GM23338 (cell line): ENCODE results near the gene NPDC1. TPM values are rescaled to one million over a fixed set of nuclear protein-coding genes. Genes with fewer than 3 reads are reported as not detected.

Source experiments
- ATAC-seq: fragments of 200-7000 bp; cut with Tn5 transposase; 3 replicates; pipeline ENCODE4 v1.9.1; 2020
- DNase-seq: peaks from one replicate; pipeline ENCODE4 v3.0.0-alpha.2; 2015; ENCODE audit warnings: low spot score
- H2AFZ ChIP-seq: fragments of 200-600 bp; sonication (generic); 2 replicates; pipeline ENCODE4 v1.8.0; 2016; ENCODE audit warnings: antibody characterized with exemption, mild to moderate bottlenecking, moderate library complexity
- H3F3A ChIP-seq: fragments of 200-600 bp; sonication (generic); replicated peaks from 2 replicates; pipeline ENCODE4 v1.8.0; 2017; ENCODE audit warnings: antibody characterized with exemption, mixed run types, low read depth
- H3K27ac ChIP-seq: fragments of 200-600 bp; sonication (generic); 2 replicates; pipeline ENCODE4 v1.6.1; 2016; ENCODE audit warnings: low read depth
- H3K27me3 ChIP-seq: fragments of 200-600 bp; sonication (generic); 2 replicates; pipeline ENCODE4 v1.8.0; 2016; ENCODE audit warnings: mild to moderate bottlenecking, mixed run types, moderate library complexity; ENCODE audit not compliant: insufficient read depth
- H3K36me3 ChIP-seq: fragments of 200-600 bp; sonication (generic); 2 replicates; pipeline ENCODE4 v1.8.0; 2016; ENCODE audit warnings: mild to moderate bottlenecking; ENCODE audit not compliant: insufficient read depth
- H3K4me1 ChIP-seq: fragments of 200-600 bp; sonication (generic); 2 replicates; pipeline ENCODE4 v1.8.0; 2016; ENCODE audit warnings: mild to moderate bottlenecking, moderate library complexity; ENCODE audit not compliant: insufficient read depth
- H3K4me2 ChIP-seq: fragments of 200-600 bp; sonication (generic); 2 replicates; pipeline ENCODE4 v1.7.1; 2017; ENCODE audit warnings: mixed run types
- H3K4me3 ChIP-seq: fragments of 200-600 bp; sonication (generic); 2 replicates; pipeline ENCODE4 v1.6.1; 2016; ENCODE audit warnings: mixed run types
- H3K79me2 ChIP-seq: fragments of 200-600 bp; sonication (generic); replicated peaks from 2 replicates; pipeline ENCODE4 v1.8.0; 2017; ENCODE audit warnings: mild to moderate bottlenecking; ENCODE audit not compliant: insufficient read depth
- H3K9me2 ChIP-seq: fragments of 200-600 bp; sonication (generic); 2 replicates; pipeline ENCODE4 v1.8.0; 2017; ENCODE audit not compliant: insufficient read depth
- H4K20me1 ChIP-seq: fragments of 200-600 bp; sonication (generic); replicated peaks from 2 replicates; pipeline ENCODE4 v1.8.0; 2017; ENCODE audit warnings: mild to moderate bottlenecking; ENCODE audit not compliant: insufficient read depth
- H3K27ac Mint-ChIP-seq: 2 replicates; pipeline ENCODE4 v1.8.0; 2020; ENCODE audit warnings: inconsistent platforms, mild to moderate bottlenecking, moderate library complexity, mixed read lengths
- H3K27me3 Mint-ChIP-seq: 3 replicates; pipeline ENCODE4 v1.8.0; 2022; ENCODE audit warnings: low read depth, mild to moderate bottlenecking, moderate library complexity, mixed read lengths, inconsistent platforms; ENCODE audit not compliant: insufficient read depth, poor library complexity
- H3K36me3 Mint-ChIP-seq: 3 replicates; pipeline ENCODE4 v1.8.0; 2021; ENCODE audit warnings: low read depth, mild to moderate bottlenecking, inconsistent platforms, moderate library complexity, mixed read lengths
- H3K4me1 Mint-ChIP-seq: 3 replicates; pipeline ENCODE4 v1.8.0; 2020; ENCODE audit warnings: mild to moderate bottlenecking, inconsistent platforms, mixed read lengths
- H3K4me3 Mint-ChIP-seq: 3 replicates; pipeline ENCODE4 v1.8.0; 2021; ENCODE audit warnings: moderate library complexity, mild to moderate bottlenecking, inconsistent platforms, mixed read lengths
- H3K9me3 Mint-ChIP-seq: 3 replicates; pipeline ENCODE4 v1.8.0; 2020; ENCODE audit warnings: moderate library complexity, mild to moderate bottlenecking, inconsistent platforms, mixed read lengths
- CREB1 ChIP-seq: fragments of 250-450 bp; sonication (Bioruptor Pico); IDR thresholded peaks from 2 replicates; pipeline ENCODE4 v1.5.0; 2020; ENCODE audit warnings: low read depth, mild to moderate bottlenecking, moderate library complexity
- EZH2phosphoT487 ChIP-seq: fragments of 200-600 bp; sonication (generic); IDR thresholded peaks from one replicate; pipeline ENCODE4 v1.8.1; 2018; ENCODE audit warnings: antibody characterized with exemption; ENCODE audit not compliant: unreplicated experiment
- NANOG ChIP-seq: IDR thresholded peaks from 2 replicates; pipeline ENCODE4 v1.6.1; 2016; ENCODE audit warnings: antibody characterized with exemption, borderline replicate concordance
- POLR2AphosphoS5 ChIP-seq: IDR thresholded peaks from 2 replicates; pipeline ENCODE4 v1.6.1; 2016; ENCODE audit warnings: antibody characterized with exemption, low read depth
- STAT1 ChIP-seq: IDR thresholded peaks from one replicate; pipeline ENCODE4 v1.6.1; 2016; ENCODE audit warnings: antibody characterized with exemption; ENCODE audit not compliant: unreplicated experiment
- ZNF331 ChIP-seq: fragments of 250-450 bp; sonication (Bioruptor Pico); IDR thresholded peaks from 2 replicates; pipeline ENCODE4 v1.5.0; 2020; ENCODE audit warnings: low read depth, mild to moderate bottlenecking, moderate library complexity
- polyA plus RNA-seq: library from polyadenylated mRNA; unstranded; fragments of >200 nt; fragmentation: Nextera tagmentation; extraction: Ambion mirVana; gene quantifications from 2 replicates; pipeline ENCODE4 v1.2.1, GENCODE V29; 2016
- total RNA-seq: library from RNA; depleted of rRNA; stranded (reverse); fragments of >200 nt; shearing (Covaris generic); gene quantifications from 2 replicates; pipeline ENCODE4 v1.2.3, GENCODE V29; 2014
- TF ChIP-seq, protein P1 (sequence below): IDR thresholded peaks from one replicate; pipeline ENCODE4 v1.6.1; 2018; ENCODE audit warnings: antibody characterized with exemption; ENCODE audit not compliant: unreplicated experiment
- TF ChIP-seq, protein P2 (sequence below): fragments of 250-450 bp; sonication (Bioruptor Pico); IDR thresholded peaks from 2 replicates; pipeline ENCODE4 v1.5.0; 2020; ENCODE audit warnings: mild to moderate bottlenecking, moderate library complexity
- TF ChIP-seq, protein P3 (sequence below), 2 experiments: fragments of 200-600 bp in 1 of 2; sonication (generic) in 1 of 2; conservative IDR thresholded peaks; 2 replicates each; pipeline versions ENCODE4 v1.5.1 to v1.6.1; 2016 to 2017; ENCODE audit warnings: antibody characterized with exemption in 2 of 2, low read depth in 2 of 2, mild to moderate bottlenecking in 2 of 2, moderate library complexity in 1 of 2

The NPDC1 gene
- total and polyA plus RNA-seq, 2 experiments from 2014 or later, result 34.3 to 35.5 TPM

DNA sequence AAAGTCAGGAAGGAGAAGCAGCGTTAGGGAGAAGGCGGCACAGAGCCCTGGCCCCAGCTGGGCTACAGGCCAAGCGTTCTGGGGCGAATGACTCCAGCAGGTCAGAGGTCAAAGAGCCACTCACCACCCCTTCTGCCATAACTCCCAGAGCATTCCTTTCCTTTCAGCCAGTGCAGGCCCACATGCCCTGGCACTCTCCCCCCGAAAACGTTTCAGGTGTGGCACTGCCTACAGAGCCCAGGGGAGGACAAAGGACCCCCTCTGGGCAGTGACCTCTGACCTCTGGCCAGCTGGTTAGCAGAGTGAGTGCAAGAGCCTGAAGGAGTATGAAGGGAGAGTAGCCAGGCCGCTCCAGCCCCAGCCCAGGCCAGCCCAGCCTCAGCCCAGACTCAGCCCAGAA, 22.8 kb downstream of the NPDC1 start (continued):
- TF ChIP-seq, protein P1, sequence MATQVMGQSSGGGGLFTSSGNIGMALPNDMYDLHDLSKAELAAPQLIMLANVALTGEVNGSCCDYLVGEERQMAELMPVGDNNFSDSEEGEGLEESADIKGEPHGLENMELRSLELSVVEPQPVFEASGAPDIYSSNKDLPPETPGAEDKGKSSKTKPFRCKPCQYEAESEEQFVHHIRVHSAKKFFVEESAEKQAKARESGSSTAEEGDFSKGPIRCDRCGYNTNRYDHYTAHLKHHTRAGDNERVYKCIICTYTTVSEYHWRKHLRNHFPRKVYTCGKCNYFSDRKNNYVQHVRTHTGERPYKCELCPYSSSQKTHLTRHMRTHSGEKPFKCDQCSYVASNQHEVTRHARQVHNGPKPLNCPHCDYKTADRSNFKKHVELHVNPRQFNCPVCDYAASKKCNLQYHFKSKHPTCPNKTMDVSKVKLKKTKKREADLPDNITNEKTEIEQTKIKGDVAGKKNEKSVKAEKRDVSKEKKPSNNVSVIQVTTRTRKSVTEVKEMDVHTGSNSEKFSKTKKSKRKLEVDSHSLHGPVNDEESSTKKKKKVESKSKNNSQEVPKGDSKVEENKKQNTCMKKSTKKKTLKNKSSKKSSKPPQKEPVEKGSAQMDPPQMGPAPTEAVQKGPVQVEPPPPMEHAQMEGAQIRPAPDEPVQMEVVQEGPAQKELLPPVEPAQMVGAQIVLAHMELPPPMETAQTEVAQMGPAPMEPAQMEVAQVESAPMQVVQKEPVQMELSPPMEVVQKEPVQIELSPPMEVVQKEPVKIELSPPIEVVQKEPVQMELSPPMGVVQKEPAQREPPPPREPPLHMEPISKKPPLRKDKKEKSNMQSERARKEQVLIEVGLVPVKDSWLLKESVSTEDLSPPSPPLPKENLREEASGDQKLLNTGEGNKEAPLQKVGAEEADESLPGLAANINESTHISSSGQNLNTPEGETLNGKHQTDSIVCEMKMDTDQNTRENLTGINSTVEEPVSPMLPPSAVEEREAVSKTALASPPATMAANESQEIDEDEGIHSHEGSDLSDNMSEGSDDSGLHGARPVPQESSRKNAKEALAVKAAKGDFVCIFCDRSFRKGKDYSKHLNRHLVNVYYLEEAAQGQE, result no peak

DNA sequence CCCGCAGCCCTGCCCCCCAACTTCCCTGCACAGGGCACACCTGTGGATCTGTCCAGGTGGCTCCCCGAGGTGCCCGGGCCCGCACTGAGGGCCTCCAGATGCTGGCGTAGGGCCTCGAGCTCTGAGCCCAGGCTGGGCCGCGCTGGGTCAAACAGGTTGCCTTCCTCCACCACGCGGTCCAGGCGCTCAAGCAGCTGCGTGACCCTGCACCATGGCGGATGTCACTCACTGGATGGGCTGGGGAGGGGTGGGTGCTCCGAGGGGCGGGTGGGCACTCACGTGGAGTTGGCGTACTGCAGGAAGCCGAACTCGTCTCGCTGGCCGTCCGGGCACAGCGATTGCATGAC, 23.3 kb downstream of the NPDC1 start:
- Histone ChIP-seq H3K27me3 (peaks cover 11% of the 10 kb centered on the region), H3F3A (0 out of 2 replicates have a peak, but pooled peaks cover 3% of the 10 kb centered on the region), H3K9me2 (no peaks in the 10 kb centered on the region), H4K20me1 (no peaks in the 10 kb centered on the region), H3K27ac (no peak overlapping the region), H3K4me1 (peaks cover 7% of the 10 kb centered on the region; the same call in 1 of the 2 replicates), H3K4me2 (no peak overlapping the region), H3K36me3 (no peaks in the 10 kb centered on the region), H3K4me3 (no peak overlapping the region), H2AFZ (no peak overlapping the region), H3K79me2 (no peaks in the 10 kb centered on the region)
- no peak overlapping the region for H3K27ac Mint-ChIP-seq
- H3K4me3 Mint-ChIP-seq, result no peak overlapping the region
- no peaks in the 10 kb centered on the region; the same call in 2 of the 3 replicates for H3K4me1 Mint-ChIP-seq
- H3K27me3 Mint-ChIP-seq, result peaks cover 18% of the 10 kb centered on the region
- ATAC-seq, result peak; percentile 2
- no peaks in the 10 kb centered on the region for H3K36me3 Mint-ChIP-seq
- H3K9me3 Mint-ChIP-seq, result no peaks in the 10 kb centered on the region
- no peak for DNase-seq
- TF ChIP-seq, protein P1, result no peak
- TF ChIP-seq, protein P2, sequence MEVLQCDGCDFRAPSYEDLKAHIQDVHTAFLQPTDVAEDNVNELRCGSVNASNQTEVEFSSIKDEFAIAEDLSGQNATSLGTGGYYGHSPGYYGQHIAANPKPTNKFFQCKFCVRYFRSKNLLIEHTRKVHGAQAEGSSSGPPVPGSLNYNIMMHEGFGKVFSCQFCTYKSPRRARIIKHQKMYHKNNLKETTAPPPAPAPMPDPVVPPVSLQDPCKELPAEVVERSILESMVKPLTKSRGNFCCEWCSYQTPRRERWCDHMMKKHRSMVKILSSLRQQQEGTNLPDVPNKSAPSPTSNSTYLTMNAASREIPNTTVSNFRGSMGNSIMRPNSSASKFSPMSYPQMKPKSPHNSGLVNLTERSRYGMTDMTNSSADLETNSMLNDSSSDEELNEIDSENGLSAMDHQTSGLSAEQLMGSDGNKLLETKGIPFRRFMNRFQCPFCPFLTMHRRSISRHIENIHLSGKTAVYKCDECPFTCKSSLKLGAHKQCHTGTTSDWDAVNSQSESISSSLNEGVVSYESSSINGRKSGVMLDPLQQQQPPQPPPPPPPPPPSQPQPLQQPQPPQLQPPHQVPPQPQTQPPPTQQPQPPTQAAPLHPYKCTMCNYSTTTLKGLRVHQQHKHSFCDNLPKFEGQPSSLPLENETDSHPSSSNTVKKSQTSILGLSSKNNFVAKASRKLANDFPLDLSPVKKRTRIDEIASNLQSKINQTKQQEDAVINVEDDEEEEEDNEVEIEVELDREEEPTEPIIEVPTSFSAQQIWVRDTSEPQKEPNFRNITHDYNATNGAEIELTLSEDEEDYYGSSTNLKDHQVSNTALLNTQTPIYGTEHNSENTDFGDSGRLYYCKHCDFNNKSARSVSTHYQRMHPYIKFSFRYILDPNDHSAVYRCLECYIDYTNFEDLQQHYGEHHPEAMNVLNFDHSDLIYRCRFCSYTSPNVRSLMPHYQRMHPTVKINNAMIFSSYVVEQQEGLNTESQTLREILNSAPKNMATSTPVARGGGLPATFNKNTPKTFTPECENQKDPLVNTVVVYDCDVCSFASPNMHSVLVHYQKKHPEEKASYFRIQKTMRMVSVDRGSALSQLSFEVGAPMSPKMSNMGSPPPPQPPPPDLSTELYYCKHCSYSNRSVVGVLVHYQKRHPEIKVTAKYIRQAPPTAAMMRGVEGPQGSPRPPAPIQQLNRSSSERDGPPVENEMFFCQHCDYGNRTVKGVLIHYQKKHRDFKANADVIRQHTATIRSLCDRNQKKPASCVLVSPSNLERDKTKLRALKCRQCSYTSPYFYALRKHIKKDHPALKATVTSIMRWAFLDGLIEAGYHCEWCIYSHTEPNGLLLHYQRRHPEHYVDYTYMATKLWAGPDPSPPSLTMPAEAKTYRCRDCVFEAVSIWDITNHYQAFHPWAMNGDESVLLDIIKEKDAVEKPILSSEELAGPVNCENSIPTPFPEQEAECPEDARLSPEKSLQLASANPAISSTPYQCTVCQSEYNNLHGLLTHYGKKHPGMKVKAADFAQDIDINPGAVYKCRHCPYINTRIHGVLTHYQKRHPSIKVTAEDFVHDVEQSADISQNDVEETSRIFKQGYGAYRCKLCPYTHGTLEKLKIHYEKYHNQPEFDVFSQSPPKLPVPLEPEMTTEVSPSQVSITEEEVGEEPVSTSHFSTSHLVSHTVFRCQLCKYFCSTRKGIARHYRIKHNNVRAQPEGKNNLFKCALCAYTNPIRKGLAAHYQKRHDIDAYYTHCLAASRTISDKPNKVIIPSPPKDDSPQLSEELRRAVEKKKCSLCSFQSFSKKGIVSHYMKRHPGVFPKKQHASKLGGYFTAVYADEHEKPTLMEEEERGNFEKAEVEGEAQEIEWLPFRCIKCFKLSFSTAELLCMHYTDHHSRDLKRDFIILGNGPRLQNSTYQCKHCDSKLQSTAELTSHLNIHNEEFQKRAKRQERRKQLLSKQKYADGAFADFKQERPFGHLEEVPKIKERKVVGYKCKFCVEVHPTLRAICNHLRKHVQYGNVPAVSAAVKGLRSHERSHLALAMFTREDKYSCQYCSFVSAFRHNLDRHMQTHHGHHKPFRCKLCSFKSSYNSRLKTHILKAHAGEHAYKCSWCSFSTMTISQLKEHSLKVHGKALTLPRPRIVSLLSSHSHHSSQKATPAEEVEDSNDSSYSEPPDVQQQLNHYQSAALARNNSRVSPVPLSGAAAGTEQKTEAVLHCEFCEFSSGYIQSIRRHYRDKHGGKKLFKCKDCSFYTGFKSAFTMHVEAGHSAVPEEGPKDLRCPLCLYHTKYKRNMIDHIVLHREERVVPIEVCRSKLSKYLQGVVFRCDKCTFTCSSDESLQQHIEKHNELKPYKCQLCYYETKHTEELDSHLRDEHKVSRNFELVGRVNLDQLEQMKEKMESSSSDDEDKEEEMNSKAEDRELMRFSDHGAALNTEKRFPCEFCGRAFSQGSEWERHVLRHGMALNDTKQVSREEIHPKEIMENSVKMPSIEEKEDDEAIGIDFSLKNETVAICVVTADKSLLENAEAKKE (CRISPR knock-in tag), result no peak
- TF ChIP-seq ZNF331 (CRISPR knock-in tag) (no peak), EZH2phosphoT487 (no peak), POLR2AphosphoS5 (no peak), STAT1 (no peak), NANOG (no peak), CREB1 (CRISPR knock-in tag) (no peak)
- TF ChIP-seq, protein P3, sequence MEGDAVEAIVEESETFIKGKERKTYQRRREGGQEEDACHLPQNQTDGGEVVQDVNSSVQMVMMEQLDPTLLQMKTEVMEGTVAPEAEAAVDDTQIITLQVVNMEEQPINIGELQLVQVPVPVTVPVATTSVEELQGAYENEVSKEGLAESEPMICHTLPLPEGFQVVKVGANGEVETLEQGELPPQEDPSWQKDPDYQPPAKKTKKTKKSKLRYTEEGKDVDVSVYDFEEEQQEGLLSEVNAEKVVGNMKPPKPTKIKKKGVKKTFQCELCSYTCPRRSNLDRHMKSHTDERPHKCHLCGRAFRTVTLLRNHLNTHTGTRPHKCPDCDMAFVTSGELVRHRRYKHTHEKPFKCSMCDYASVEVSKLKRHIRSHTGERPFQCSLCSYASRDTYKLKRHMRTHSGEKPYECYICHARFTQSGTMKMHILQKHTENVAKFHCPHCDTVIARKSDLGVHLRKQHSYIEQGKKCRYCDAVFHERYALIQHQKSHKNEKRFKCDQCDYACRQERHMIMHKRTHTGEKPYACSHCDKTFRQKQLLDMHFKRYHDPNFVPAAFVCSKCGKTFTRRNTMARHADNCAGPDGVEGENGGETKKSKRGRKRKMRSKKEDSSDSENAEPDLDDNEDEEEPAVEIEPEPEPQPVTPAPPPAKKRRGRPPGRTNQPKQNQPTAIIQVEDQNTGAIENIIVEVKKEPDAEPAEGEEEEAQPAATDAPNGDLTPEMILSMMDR (conservative IDR thresholded peaks at IDR 0.05; ENCODE audit: low read depth in 2 of 2), result no peak
